NCI-H345 (cell line): Measurements from ENCODE around the gene ASGR2.
"Not testable (repeated sequence)": the region's sequence is repeated elsewhere in the genome, so short reads cannot be mapped to it uniquely, and the experiment has no call there.

Experiments used
- DNase-seq: peaks from one replicate; lab custom pipeline; 2025; lab: John Stamatoyannopoulos, UW

The ASGR2 gene

GRCh38 chr17:7098802-7099459 lies 15.7 kb downstream of the ASGR2 start:
- DNase-seq = no peak

GRCh38 chr17:7097940-7098339 lies 16.7 kb downstream of the ASGR2 start:
- DNase-seq = no peak

GRCh38 chr17:7095625-7096024 lies 19.0 kb downstream of the ASGR2 start:
- DNase-seq = peak; percentile 1

DNA sequence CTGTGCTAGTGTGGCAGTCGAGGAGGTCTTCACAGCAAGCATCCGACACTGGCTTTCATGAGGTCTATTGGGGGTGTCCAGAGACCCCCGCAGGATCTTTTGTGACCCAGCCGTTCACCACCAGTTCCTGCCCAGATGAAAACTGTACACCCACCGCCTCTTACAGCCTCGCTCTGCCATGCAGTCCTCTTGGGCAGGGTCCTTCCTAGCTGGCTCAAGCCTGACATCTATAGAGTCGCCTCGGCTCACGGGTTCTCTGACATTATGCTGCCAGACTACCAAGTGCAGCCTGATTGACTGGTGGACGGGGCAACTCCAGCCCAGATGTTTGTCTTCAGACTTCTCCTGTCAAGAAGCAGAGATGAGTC lies 20.0 kb downstream of the ASGR2 start:
- no peak for DNase-seq

GRCh38 chr17:7091311-7092005 lies 23.2 kb downstream of the ASGR2 start:
- DNase-seq = not testable (repeated sequence)

GRCh38 chr17:7089570-7089969 lies 25.1 kb downstream of the ASGR2 start:
- not testable (repeated sequence) for DNase-seq

DNA sequence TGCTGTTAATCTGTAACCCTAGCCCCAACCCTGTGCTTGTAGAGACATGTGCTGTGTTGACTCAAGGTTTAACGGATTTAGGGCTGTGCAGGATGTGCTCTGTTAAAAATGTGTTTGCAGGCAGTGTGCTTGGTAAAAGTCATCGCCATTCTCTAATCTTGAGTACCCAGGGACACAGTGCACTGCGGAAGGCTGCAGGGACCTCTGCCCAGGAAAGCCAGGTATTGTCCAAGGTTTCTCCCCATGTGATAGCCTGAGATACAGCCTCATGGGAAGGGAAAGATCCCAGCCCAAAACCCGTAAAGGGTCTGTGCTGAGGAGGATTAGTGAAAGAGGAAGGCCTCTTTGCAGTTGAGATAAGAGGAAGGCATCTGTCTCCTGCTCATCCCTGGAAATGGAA lies 26.2 kb downstream of the ASGR2 start:
- not testable (repeated sequence) for DNase-seq

- DNase-seq = no peak
These were observed 30.5 kb downstream of the ASGR2 start for GRCh38 chr17:7084088-7084487.

GRCh38 chr17:7083592-7083991 lies 31.0 kb downstream of the ASGR2 start:
- no peak for DNase-seq

DNA sequence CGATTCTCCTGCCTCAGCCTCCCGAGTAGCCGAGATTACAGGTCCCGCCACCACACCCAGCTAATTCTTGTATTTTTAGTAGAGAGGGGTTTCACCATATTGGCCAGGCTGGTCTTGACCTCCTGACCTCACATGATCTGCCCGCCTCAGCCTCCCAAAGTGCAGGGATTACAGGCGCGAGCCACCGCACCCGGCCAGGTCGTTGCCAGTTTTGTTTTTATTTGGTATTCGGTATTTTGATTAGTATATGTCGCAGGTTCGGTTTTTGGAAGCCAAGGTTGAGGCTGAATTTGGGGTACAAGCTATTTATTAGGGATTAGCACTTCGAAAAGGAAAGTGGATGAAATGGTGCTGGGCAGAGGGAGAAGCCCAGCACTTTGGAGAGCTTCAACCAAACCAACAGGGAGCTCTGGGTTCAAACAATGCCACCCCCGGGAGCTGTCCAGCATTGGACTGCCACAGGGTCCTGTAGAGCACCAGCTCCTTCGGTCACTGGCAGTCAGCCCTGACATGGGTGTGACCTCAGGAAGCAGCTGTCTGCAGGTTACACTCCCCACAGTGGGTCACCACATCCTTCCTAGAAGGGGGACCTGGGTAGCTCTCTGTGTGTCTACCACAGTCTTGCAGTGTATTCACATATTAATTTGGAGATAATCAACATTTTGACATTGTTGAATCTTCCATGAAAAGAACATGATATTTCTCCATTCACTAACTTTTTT lies 33.1 kb downstream of the ASGR2 start:
- DNase-seq = no peak

GRCh38 chr17:7080456-7081041 lies 34.1 kb downstream of the ASGR2 start:
- no peak for DNase-seq

DNA sequence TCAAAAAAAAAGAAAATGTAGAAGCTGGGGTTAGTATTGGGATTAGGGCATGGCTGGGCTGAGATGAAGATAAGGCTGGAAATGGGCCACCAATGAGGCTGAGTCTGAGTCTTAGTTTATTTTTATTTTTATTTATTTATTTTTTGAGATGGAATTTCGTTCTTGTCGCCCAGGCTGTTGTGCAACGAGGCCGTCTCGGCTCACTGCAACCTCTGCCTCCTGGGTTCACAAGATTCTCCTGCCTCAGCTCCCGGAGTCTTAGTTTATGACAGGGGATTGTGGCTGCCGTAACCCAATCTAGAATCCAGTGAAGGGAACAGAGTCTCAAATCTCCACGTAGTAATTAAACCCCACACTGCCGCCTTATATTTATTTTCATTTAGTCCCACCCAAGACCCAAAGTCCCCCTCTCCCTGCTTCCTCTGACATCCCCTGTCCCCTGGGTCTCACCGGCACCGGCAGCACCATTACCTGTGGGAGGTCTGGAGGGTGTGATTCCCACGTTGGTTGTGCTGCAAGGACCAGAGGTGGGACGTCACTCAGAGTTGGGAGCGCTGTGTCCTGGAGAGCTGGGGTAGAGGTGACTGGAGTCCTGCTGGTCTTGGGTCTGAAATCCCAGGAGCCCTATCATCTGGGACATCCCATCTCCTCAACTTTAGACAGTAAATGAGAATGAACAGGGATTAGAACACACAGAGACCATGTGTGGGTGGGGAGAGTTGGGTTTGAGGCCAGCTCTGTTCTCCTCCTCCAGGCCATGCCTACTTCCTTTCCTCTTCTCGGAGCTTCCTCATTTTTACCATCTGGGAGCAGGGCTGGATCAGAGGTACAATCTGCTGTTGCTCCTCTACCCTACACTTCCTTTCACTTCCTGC lies 34.8 kb downstream of the ASGR2 start, which contains the start of gene CLEC10A:
Gene CLEC10A (minus strand): TSS at position 671 of the 875 bp plus-strand sequence. CDS start 1,439 bp downstream, outside the sequence.
- no peak for DNase-seq

DNA sequence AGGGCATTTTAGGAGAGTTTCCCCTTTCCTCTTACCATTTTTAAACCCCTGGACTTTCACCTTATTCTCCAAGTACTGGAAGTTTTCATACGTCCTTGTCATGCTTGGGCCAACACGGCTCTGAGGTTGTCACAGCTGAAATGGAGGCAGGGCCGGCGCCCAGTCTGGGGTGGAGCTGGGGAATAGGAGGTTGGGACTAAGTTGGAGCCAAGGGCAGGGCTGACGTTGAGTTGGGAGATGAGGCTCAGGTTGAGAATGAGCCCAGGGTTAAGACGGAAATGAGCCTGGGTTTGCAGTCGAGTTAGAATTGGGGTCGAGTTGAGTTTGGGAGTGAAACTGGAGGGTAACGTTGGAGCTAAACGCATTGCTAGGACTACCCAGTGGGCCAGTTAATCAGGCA lies 35.9 kb downstream of the ASGR2 start:
- no peak for DNase-seq

GRCh38 chr17:7077911-7078546 lies 36.6 kb downstream of the ASGR2 start:
- DNase-seq = no peak

DNA sequence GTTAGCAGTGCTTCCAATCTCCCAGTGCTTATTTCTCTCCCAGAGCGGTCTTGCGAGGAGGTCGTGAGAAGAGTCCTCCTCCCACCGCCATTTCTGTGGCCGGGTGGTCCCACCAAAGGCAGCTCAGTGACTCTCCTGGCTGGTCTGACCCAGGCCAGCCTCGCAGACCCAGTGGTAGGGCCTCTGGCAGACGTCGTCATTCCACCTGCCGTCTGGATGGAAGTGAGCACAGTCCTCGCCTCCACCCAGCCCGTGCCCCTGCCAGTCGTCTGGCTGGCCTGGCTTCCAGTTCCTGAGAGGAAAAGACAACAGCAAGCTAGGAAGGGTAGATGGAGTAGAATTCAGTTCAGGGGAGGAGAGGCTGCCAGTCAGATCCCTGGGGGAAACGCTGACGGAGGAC lies 39.7 kb downstream of the ASGR2 start:
- no peak for DNase-seq

DNA sequence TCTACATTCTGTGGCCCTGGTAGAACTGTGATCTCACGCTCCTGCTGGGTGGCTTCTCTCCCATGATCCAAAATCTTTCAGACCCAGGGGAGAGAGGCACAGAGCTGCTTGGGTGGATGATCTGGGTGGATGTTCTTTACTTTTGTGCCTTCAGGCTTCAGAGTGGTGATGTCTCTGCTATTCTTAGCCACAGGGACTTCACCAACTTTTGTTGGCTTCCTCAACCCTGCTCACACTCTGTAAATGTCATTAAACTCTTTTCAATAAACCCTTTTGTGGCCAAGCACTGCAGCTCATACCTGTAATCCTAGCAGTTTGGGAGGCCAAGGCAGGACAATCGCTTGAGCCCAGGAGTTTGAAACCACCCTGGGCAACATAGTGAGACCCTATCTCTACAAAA lies 42.2 kb downstream of the ASGR2 start:
- DNase-seq = no peak

DNA sequence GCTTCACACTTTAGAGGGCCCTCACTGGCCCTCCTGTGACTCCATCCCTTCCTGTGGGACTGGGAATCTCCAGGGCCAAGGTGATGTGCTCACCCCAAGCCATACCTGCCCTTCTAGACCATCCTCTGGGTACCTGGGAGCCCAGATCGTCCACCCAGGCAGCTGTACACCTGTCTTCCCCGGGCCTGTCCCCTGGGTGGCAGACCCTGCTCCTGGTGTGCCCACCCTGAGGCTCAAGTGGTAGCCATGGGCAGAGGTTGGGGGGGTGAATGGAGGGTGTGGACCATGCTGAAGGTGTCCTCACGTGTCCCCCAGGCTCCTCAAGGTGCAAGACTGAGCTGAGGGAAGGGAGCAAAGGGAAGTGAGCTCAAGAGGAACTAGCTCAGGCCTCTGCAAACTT lies 43.9 kb downstream of the ASGR2 start:
- DNase-seq = no peak

GRCh38 chr17:7068268-7068667 lies 46.4 kb downstream of the ASGR2 start:
- no peak for DNase-seq

- DNase-seq = no peak
These were observed 47.4 kb downstream of the ASGR2 start for GRCh38 chr17:7067198-7067597.

DNA sequence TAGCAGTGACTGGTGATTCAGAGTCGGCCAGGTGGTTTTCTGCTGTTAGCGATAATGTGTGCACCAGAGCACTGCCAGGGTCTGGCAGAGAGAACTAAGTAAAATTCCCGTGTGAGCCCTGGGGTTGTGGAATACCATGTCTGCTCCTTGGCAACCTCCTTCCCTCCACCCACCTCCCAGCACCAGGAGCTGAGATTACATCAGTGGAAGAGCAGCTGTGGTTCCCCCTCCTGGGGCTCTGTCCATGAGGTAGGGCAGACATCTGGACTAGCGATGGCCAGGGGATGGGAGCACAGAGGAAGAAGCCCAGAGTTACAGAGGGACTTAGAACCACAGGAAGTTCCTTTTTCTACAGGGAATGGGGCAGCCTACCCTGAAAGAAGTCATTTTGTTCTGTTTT lies 50.4 kb downstream of the ASGR2 start:
- DNase-seq = no peak

DNA sequence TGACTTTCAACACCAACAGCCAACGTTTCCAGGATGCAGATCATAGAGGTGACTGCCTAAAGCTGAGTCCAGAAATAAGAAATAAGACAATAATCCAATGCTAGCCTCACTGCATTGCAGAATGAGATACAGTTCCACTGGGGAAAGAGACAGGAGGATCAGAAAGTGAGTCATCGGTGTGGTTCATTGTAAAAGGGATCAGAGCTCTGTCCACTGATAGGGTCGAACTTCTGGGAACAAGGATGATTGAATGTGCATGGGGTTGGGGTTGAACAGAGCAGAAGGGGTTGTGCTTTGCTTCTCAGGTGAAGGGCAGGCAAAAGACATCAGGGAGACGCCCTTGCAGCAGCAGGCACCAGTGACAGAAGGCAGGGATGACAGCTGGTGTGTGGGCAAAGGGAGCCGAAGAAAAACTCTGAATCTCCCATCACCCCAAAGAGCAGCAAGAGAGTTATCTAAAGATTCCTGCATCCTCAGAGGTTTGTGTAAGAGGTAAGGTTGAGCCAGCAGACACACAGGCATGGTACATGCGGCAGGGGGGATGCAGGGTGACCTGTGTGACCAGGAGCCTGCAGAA lies 51.0 kb downstream of the ASGR2 start:
- DNase-seq = no peak
